H54 (cell line): ENCODE results near the gene CD40LG.

Source experiments
- DNase-seq: peaks from one replicate; pipeline ENCODE4 v3.0.0; 2011; ENCODE audit warnings: low spot score, mixed read lengths; ENCODE audit not compliant: insufficient read length
- FAIRE-seq: peaks from 3 replicates; lab custom pipeline; 2011; peaks lifted over from hg19 to GRCh38; lab: Jason Lieb, UNC
- POLR2A ChIP-seq: IDR thresholded peaks from 2 replicates; pipeline ENCODE4 v1.6.1; 2011; ENCODE audit warnings: low read depth, mild to moderate bottlenecking, low read length

The CD40LG gene

DNA sequence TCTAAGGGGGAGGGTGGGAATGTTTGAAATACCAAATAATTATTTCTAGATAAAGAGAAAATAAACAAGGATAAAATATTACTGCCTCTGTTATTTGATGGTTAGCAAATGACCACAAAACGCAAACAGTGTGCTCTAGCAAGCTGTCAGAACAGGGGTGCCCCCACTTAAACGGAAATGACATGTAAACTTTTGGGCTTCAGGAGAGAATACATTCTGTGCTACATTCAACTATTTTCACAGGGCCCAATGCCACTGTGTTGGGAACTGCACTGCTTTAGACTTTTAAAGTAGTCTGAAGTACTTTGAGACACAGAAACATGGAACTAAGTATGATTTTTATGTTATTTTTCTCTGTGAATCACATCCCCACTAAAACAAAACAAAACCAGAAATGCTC lies 14.1 kb downstream of the CD40LG start:
- no peak for FAIRE-seq
- no peak for TF ChIP-seq POLR2A
- DNase-seq, result no peak

DNA sequence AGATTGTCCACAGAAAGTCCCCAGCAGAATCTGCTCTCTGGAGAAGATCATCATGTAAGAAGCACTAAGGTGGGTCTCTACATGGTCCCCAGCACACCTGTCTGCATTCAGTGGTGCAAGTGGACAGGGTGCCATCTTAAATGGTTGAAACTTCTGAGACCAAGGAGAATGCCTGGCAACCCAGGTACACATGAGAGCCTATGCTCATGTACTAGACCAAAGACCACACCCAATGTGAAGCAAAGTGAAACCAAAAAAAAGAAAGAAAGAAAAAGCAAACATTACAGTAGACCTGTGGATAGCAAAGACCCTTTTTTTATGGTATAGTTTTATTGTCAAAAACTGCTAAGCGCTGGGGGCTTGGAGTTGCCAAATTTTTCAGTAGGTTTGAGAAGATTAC lies 15.0 kb downstream of the CD40LG start:
- DNase-seq (no peak), FAIRE-seq (no peak)
- no peak for TF ChIP-seq POLR2A

DNA sequence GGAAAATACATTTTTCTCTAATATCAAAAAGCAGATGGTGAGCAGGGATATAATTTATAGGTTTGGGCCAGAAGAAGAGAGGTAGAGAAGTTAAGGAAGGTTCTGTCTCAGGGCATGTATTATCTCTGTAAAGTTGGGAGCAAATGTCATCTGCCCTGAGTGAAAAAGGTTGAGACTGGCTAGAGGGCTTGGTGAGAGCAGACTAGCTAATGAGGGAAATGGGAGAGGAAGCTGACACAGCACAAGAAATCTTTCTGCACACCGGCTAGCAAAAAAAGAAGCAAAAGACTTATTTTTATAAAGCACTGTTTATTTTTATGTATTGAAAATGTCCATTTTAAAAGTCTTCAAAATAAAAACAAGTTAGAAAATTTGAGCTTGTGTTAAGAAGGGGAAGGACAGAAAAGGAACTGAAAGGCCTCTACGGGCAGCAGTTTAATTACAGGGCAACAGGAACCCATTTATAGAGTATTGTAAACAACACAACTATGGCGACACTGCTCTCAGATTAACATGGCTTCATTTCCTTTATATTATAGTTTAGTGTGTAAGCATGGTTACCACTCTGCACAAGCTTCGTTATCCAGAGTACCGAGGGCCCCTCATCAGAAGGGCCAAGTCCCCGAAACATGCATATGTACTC lies 17.4 kb downstream of the CD40LG start:
- FAIRE-seq (no peak), DNase-seq (no peak)
- no peak for TF ChIP-seq POLR2A

DNA sequence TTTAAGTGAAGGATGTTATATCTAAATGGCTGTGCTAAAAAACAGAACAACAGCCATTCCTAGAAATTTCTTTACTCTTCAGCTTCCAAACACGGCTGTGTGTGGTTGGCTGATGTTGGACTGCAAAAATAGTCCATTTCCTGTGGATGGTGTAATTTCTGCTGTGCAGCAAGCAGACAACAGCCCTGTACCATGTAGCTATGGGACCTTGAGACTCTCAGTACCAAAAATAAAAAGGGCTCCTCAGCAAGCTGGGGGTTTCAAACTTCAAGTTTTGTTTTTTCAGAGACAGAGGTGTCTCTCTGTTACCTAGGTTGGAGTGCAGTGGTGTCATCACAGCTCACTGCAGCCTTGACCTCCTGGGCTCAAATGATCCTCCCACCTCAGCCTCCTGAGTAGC lies 18.1 kb downstream of the CD40LG start:
- no peak for TF ChIP-seq POLR2A
- FAIRE-seq (no peak), DNase-seq (no peak)

DNA sequence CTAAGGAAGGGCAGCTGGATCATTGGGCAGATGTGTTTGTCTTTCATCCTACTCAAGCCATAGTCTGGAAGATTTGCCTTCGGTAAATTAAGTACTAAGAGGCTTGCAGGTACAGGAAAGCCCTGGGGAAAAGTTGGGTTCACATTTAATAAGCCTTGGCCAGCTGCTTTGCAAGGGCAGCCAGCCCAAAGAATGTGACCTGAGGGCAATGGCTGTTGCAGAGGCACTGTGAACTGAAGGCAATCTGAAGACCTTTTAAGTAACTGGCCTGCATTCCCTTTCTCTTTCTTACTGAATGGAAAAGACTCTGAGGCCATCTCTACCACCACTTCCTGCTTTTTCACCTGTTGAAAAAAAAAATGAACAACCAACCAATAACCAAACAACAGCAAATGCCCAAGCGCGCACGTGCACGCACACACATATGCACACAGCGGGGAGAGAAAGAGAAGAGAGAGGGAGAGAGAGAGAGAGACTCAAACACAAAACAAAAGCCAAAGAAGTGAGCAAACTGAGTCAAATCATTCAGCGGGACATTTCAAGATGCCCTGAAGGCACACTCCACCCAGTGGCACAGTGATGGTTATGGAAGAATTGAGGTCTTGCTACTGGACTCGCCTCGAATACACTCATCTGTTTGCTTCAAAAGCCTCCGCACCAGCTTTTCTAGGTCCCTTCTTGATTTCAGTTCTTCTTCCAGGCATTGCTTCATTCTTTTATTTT lies 19.6 kb downstream of the CD40LG start:
- no peak for DNase-seq
- FAIRE-seq, result no peak
- no peak for TF ChIP-seq POLR2A

DNA sequence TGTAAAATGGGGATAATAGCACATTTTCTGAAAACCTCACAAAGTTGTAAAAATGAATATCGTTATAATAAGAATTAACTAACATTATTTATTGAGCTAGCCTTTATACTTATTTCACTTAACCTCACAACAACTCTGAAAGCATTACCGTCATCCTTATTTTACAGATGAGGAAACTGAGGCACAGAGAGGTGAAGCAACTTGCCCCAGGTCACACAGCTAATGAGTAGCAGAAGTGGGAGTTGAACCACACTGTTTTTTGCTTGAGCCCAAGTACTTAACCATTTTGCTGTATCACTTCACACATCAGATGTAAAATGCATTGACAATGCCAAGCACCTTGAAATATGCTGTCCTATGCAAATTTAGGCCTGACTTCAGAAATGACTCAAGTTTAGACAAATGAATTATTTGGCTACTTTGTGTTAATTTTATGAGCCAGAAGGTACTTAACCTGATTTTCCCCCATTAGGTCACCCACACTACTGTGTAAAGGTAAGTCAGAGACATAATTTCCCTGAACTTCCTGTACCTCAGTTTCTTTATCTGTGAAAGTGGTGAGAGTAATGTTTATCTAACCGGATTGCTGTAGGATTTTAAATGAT lies 23.1 kb downstream of the CD40LG start:
- DNase-seq, result no peak
- FAIRE-seq, result no peak
- no peak for TF ChIP-seq POLR2A

DNA sequence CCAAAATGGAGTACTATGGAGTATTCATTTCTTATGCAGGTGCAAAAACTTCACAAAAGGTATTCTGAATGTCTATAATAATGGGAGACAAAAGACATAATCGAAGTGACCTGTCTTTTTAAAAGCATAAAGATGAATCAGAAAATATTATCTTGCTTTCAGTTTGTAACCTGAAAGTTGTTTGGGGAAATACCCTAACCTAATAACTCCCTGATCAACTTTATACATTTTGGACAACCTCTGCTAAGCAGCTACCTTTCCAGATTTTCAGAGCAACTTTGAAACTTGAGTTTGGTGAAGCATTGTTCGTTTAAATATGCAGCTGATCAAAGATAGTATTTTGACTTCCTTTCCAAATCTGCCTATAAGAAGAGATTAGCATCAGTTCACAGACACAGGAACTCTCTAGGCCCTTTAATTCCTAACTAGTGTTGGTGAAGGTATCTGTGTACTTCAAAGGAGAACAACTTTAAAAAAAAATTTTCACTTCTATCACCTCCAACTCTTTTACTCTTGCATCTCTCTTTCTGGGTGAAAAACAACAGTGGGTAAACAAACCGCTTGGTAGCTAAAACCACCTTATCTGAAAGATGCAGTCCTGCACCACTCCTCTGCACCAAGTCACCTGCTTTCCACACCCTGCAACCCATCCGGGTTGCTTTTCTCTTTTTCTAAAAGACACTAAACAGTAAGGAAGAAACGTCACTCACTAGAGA lies 26.5 kb downstream of the CD40LG start:
- no peak for TF ChIP-seq POLR2A
- FAIRE-seq, result no peak
- no peak for DNase-seq

DNA sequence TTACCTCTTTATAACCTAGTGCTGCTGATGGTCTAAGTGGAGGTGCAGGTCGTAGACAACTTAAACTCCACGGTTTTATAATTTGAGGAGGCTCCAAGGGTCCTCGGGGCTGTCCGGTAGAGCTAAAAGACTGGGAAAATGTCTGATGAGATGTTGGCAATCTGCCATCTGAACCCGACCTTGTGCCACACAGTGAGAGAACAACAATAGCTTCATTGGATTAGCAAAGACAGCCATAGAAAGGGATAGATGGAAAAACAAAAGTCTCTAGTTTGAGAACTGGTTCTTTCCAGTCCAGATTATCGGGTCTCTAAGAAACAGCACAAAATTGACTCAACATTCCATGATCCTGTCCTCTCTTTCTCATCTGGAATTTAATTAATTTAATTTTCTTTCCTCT lies 31.6 kb downstream of the CD40LG start:
- DNase-seq, result no peak
- no peak for FAIRE-seq
- no peak for TF ChIP-seq POLR2A

DNA sequence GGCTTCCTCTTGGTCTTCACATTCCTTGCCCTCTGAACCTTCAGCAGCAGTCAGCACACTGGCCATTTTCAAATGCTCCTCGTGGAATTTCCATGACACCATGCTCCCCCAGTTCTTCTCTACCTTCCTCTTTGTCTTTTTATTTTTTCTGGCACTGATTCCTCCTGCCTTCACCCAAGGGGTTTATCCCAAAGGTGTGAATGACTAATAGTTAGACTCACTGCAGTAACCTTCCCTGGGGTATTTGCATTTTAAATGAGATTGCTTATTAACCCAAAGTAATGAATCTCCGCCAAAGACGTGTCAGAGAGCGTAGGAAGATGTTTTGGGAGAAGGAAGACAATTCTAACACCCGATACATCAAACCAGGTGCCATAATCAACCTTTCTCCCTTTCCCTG lies 36.2 kb downstream of the CD40LG start:
- no peak for TF ChIP-seq POLR2A
- no peak for FAIRE-seq
- DNase-seq, result no peak

DNA sequence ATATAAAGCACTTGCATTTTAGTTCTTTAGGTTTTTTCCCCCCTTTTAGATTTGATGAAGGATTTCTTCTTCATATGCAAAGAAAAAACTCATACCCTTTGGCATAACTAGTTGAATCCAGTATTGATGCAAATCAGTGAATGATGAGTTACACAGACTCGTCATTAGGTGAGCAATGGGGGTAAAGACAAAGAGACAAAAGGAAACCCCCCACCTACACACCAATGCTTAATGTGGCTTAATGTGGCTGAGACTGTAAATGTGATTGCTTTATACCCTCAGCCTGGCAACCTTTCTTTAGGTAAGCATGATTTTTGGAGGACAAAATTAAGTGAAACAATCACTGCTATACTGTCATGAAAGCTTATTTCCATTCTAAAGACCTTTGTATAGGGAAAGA lies 39.5 kb downstream of the CD40LG start:
- TF ChIP-seq POLR2A, result no peak
- FAIRE-seq, result no peak
- DNase-seq, result no peak

DNA sequence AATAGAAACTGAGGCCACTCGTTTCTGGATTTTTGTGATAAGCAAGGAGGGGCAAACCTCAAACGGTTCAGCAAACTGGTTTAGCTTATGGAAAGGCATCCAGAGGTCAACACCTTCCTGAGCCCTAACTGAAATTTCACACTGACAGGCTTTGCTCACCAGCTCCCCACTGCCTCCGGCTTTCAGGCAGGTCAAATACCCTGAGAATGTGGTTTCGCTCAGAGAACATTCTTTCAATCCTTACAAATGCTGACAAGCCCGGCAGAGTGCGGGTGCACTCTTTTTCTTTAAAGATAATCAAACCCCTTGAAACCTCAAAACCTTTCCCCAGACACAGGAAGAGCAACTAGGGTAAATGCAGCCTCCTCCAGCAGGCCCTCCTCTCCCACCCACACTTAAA lies 41.5 kb downstream of the CD40LG start:
- no peak for TF ChIP-seq POLR2A
- no peak for FAIRE-seq
- no peak for DNase-seq

DNA sequence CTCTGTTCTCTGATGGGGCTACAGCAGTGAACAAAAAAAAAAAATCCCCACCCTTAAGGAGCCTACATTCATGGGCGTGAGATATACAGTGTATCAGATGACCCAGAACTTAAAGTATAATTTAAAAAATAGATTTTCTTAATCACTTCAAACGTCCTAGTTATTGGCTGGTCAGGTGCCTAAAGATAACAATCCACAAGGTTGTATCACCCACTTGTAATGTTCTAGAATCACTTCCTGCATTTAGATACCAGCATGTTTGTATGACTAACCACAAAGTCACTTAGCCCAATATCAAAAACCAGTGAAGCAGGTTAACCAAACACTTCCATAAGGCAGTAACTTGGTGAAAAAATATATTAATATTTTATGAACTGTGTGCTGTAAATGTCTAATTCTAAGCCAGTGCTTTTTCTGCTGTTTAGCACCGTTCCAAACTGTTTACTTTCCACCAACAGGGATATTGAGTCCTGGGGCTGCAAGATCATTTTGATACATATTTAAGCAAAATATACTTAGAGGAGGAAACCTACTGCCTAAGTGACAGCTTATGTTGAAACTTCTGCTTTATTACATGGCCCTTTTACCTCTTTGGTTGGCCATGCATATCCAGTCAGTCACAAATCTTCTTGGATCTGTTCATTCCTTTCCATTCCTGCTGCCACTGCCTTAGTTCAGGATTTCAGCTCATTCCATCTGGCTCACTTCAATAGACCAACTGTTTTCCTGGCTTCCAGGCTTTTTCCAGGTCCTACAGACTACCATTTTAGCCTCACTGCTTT lies 43.3 kb downstream of the CD40LG start:
- no peak for DNase-seq
- FAIRE-seq, result no peak
- no peak for TF ChIP-seq POLR2A

DNA sequence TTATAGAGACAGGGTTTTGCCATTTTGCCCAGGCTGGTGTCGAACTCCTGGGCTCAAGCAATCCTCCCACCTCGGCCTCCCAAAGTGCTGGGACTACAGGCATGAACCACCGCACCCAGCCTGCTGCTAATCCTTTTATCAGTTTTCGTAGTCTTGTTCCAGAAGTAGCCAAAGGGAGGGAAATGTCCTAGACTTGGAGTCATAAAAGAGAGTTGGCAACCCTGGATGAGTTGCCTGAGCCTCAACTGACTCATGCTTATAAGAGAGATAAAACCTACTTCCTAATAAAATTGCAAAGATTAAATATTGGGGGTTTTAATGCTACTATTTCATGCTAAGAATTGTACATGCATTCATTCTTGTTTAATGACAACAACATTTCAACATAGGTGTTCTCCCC lies 44.3 kb downstream of the CD40LG start:
- no peak for TF ChIP-seq POLR2A
- DNase-seq, result no peak
- FAIRE-seq, result no peak
